ENCODE results near the gene CELA1. TPM values are rescaled to one million over a fixed set of nuclear protein-coding genes. Genes with fewer than 3 reads are reported as not detected.

CELA1 gene
- total RNA-seq, 1 donor from 2014 or later, result not detected

GRCh38 chr12:51285843-51286242 lies 60.6 kb downstream of the CELA1 start:
- no peak overlapping the region for H3K4me3 ChIP-seq (ENCODE audit: low read depth, low read length)
- TF ChIP-seq CTCF (IDR thresholded peaks at IDR 0.05; ENCODE audit: insufficient read depth, low read length, poor library complexity, severe bottlenecking), result no peak
- DNase-seq (ENCODE audit: low read depth), result no peak
- no peaks in the 10 kb centered on the region for H3K27me3 ChIP-seq (ENCODE audit: control insufficient read depth, insufficient read depth, low read length)
- no peaks in the 10 kb centered on the region for H3K36me3 ChIP-seq (ENCODE audit: control insufficient read depth, insufficient read depth, low read length)

- Histone ChIP-seq H3K27me3 (ENCODE audit: control insufficient read depth, insufficient read depth, low read length) (no peaks in the 10 kb centered on the region), H3K4me3 (ENCODE audit: low read depth, low read length) (no peak overlapping the region), H3K36me3 (ENCODE audit: control insufficient read depth, insufficient read depth, low read length) (no peaks in the 10 kb centered on the region)
- TF ChIP-seq CTCF (IDR thresholded peaks at IDR 0.05; ENCODE audit: insufficient read depth, low read length, poor library complexity, severe bottlenecking), result no peak
- no peak for DNase-seq (ENCODE audit: low read depth)
Observed at GRCh38 chr12:51281202-51281924, 65.1 kb downstream of the CELA1 start.

Other genes with a start within 250 kb of the CELA1 start
- gene TFCP2, start 173.5 kb downstream of the CELA1 start, total RNA-seq, result 14.2 and 19.1 TPM in 2 replicates
- 2.6 and 3.9 TPM in 2 replicates for gene POU6F1, start 128.6 kb downstream of the CELA1 start, total RNA-seq
- 244 and 271 TPM in 2 replicates for gene DAZAP2, start 107.9 kb downstream of the CELA1 start, total RNA-seq
- 15.7 and 24.5 TPM in 2 replicates for gene SMAGP, start 76.3 kb downstream of the CELA1 start, total RNA-seq
- not detected in 2 replicates for gene BIN2, start 22.5 kb downstream of the CELA1 start, total RNA-seq
- 35.0 and 45.7 TPM in 2 replicates for gene GALNT6, start 44.7 kb upstream of the CELA1 start, total RNA-seq
- 1.0 and 1.7 TPM in 2 replicates for gene SLC4A8, start 78.2 kb upstream of the CELA1 start, total RNA-seq
- 1.3 and 3.1 TPM in 2 replicates for gene SCN8A, start 244.6 kb upstream of the CELA1 start, total RNA-seq

All from kidney epithelial cell (primary cell).